HepG2 (cell line): ENCODE results near the gene KIF3A. TPM values are rescaled to one million over a fixed set of nuclear protein-coding genes. Genes with fewer than 3 reads are reported as not detected.

Experiments
- BORCS8-MEF2B ChIP-seq: sonication (generic); formaldehyde crosslinking; IDR thresholded peaks from 2 replicates; pipeline ENCODE4 v1.8.0; 2022; ENCODE audit warnings: mild to moderate bottlenecking, missing genetic modification reagents
- FOXK1 ChIP-seq: sonication (generic); formaldehyde crosslinking; IDR thresholded peaks from 2 replicates; pipeline ENCODE4 v1.4.0; 2020; ENCODE audit warnings: low read depth, missing genetic modification reagents, borderline replicate concordance
- HIVEP1 ChIP-seq: sonication (generic); formaldehyde crosslinking; IDR thresholded peaks from 2 replicates; pipeline ENCODE4 v1.4.0; 2020; ENCODE audit warnings: mild to moderate bottlenecking, missing genetic modification reagents
- HOXA5 ChIP-seq: sonication (generic); formaldehyde crosslinking; IDR thresholded peaks from 2 replicates; pipeline ENCODE4 v1.4.0; 2020; ENCODE audit warnings: missing genetic modification reagents
- KLF12 ChIP-seq: sonication (generic); formaldehyde crosslinking; IDR thresholded peaks from 2 replicates; pipeline ENCODE4 v1.4.0; 2020; ENCODE audit warnings: missing genetic modification reagents, borderline replicate concordance
- POLR2AphosphoS2 ChIP-seq: IDR thresholded peaks from 2 replicates; pipeline ENCODE4 v1.6.1; 2011; ENCODE audit warnings: low read depth, low read length, improper control_type of control experiment
- THAP11 ChIP-seq: IDR thresholded peaks from 2 replicates; pipeline ENCODE4 v1.6.1; 2016; ENCODE audit warnings: missing biosample characterization, missing genetic modification reagents
- WIZ ChIP-seq: sonication (generic); formaldehyde crosslinking; IDR thresholded peaks from 2 replicates; pipeline ENCODE4 v1.5.1; 2020; ENCODE audit warnings: mild to moderate bottlenecking, missing genetic modification reagents
- ZFP1 ChIP-seq: IDR thresholded peaks from 2 replicates; pipeline ENCODE4 v1.6.1; 2016
- ZNF235 ChIP-seq: sonication (generic); formaldehyde crosslinking; IDR thresholded peaks from 2 replicates; pipeline ENCODE4 v1.8.1; 2023; ENCODE audit warnings: mild to moderate bottlenecking, missing genetic modification reagents, borderline replicate concordance
- ZNF263 ChIP-seq: sonication (generic); formaldehyde crosslinking; IDR thresholded peaks from 2 replicates; pipeline ENCODE4 v1.4.0; 2020; ENCODE audit warnings: missing genetic modification reagents
- ZNF460 ChIP-seq: sonication (generic); formaldehyde crosslinking; IDR thresholded peaks from 2 replicates; pipeline ENCODE4 v1.5.1; 2020; ENCODE audit warnings: missing genetic modification reagents, mild to moderate bottlenecking, borderline replicate concordance
- ZNF713 ChIP-seq: sonication (generic); formaldehyde crosslinking; IDR thresholded peaks from 2 replicates; pipeline ENCODE4 v1.4.0; 2020; ENCODE audit warnings: mild to moderate bottlenecking, missing genetic modification reagents
- polyA plus RNA-seq, 8 experiments: library from polyadenylated mRNA; depleted of rRNA in 3 of 8; stranded (reverse) in 7 of 8; unstranded in 1 of 8; fragments of >200 nt; fragmentation: Illumina TruSeq in 4 of 8; extraction: Trizol in 4 of 8; gene quantifications; 2 replicates each; pipeline versions ENCODE4 v1.2.1 to v1.2.3, GENCODE V29; 2011 to 2016; ENCODE audit warnings: low read depth in 4 of 8, missing spikeins in 1 of 8, mixed read lengths in 1 of 8; ENCODE audit not compliant: insufficient read depth in 1 of 8
- total RNA-seq, 5 experiments: library from RNA; depleted of rRNA; stranded (reverse); fragments of >200 nt; fragmentation: Illumina TruSeq; extraction: Trizol; gene quantifications; 2 replicates each; pipeline ENCODE4 v1.2.3, GENCODE V29; 2016; ENCODE audit warnings: low read depth in 1 of 5
- TF ChIP-seq, protein P1 (sequence below): sonication (generic); formaldehyde crosslinking; IDR thresholded peaks from 2 replicates; pipeline ENCODE4 v1.4.0; 2020; ENCODE audit warnings: missing genetic modification reagents
- TF ChIP-seq, protein P2 (sequence below): sonication (generic); formaldehyde crosslinking; IDR thresholded peaks from 2 replicates; pipeline ENCODE4 v1.4.0; 2020; ENCODE audit warnings: missing genetic modification reagents
- TF ChIP-seq, protein P3 (sequence below), 2 experiments: sonication (generic) in 1 of 2; formaldehyde crosslinking in 1 of 2; IDR thresholded peaks; 2 replicates each; pipeline versions ENCODE4 v1.5.1 to v1.6.1; 2011 to 2020; ENCODE audit warnings: borderline replicate concordance in 1 of 2, low read depth in 1 of 2, low read length in 1 of 2, mild to moderate bottlenecking in 1 of 2, missing genetic modification reagents in 1 of 2, moderate library complexity in 1 of 2
- TF ChIP-seq, protein P4 (sequence below): IDR thresholded peaks from 2 replicates; pipeline ENCODE4 v1.6.1; 2012; ENCODE audit warnings: low read length, improper control_type of control experiment

Gene KIF3A
- total and polyA plus RNA-seq, 2 of the 13 experiments (the other 11 are each of a cell fraction or from before 2014, with no cell fraction given), result 2.3 to 8.4 TPM

DNA sequence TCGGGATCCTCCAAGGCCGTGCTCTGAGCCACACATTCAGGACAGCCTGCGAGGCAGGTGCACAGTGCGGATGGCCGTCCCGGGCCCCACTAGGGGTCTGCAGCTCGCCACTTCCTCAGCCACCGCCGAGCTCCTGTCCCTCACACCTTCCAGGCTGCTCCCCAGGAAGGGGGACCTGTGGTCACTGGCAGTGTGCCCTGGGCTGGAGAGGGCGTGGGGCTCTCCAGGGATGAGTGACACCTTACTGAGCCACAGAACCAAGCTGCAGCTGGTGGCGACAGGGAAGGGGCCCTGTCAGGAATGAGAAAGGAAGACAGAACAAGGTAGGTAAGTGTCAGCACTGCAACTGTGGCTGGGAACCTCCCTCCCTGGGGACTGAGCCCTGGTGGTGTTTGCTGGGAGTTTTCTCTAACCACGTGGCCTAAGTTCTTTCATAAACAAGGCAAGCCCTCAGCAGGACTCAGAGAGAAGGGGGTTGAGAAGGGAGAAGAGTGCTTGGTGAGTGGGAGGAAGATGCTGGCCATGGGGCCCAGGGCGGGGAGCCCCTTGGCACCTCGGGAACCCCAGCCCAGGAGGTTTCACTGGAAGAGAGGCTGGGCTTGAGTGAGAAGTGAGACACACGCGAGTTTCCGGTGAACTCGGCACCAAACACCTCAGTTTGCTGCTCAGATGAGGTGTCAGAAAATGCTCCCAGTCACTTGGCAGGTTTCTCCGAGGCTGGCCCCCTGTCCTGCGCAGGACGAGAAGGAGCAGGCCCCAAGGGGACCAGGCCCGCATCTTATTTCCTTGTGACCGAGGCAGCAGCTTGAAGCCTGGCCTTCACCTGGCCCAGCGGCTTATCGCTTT is 74.2 kb downstream of the KIF3A start (continued):
- TF ChIP-seq POLR2AphosphoS2 (no peak), ZNF713 (no peak), ZNF235 (CRISPR knock-in tag) (no peak), ZNF460 (CRISPR knock-in tag) (no peak), KLF12 (CRISPR knock-in tag) (no peak), ZFP1 (no peak), HOXA5 (CRISPR knock-in tag) (no peak), BORCS8-MEF2B (CRISPR knock-in tag) (no peak), THAP11 (no peak), HIVEP1 (CRISPR knock-in tag) (no peak), FOXK1 (CRISPR knock-in tag) (peak; percentile 77; the same call in 1 of the 2 replicates), ZNF263 (CRISPR knock-in tag) (0 out of 2 replicates have a peak, but pooled peaks have one; percentile 15), WIZ (CRISPR knock-in tag) (no peak)
- TF ChIP-seq, protein P1, sequence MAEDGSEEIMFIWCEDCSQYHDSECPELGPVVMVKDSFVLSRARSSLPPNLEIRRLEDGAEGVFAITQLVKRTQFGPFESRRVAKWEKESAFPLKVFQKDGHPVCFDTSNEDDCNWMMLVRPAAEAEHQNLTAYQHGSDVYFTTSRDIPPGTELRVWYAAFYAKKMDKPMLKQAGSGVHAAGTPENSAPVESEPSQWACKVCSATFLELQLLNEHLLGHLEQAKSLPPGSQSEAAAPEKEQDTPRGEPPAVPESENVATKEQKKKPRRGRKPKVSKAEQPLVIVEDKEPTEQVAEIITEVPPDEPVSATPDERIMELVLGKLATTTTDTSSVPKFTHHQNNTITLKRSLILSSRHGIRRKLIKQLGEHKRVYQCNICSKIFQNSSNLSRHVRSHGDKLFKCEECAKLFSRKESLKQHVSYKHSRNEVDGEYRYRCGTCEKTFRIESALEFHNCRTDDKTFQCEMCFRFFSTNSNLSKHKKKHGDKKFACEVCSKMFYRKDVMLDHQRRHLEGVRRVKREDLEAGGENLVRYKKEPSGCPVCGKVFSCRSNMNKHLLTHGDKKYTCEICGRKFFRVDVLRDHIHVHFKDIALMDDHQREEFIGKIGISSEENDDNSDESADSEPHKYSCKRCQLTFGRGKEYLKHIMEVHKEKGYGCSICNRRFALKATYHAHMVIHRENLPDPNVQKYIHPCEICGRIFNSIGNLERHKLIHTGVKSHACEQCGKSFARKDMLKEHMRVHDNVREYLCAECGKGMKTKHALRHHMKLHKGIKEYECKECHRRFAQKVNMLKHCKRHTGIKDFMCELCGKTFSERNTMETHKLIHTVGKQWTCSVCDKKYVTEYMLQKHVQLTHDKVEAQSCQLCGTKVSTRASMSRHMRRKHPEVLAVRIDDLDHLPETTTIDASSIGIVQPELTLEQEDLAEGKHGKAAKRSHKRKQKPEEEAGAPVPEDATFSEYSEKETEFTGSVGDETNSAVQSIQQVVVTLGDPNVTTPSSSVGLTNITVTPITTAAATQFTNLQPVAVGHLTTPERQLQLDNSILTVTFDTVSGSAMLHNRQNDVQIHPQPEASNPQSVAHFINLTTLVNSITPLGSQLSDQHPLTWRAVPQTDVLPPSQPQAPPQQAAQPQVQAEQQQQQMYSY (CRISPR knock-in tag), result no peak
- TF ChIP-seq, protein P2, sequence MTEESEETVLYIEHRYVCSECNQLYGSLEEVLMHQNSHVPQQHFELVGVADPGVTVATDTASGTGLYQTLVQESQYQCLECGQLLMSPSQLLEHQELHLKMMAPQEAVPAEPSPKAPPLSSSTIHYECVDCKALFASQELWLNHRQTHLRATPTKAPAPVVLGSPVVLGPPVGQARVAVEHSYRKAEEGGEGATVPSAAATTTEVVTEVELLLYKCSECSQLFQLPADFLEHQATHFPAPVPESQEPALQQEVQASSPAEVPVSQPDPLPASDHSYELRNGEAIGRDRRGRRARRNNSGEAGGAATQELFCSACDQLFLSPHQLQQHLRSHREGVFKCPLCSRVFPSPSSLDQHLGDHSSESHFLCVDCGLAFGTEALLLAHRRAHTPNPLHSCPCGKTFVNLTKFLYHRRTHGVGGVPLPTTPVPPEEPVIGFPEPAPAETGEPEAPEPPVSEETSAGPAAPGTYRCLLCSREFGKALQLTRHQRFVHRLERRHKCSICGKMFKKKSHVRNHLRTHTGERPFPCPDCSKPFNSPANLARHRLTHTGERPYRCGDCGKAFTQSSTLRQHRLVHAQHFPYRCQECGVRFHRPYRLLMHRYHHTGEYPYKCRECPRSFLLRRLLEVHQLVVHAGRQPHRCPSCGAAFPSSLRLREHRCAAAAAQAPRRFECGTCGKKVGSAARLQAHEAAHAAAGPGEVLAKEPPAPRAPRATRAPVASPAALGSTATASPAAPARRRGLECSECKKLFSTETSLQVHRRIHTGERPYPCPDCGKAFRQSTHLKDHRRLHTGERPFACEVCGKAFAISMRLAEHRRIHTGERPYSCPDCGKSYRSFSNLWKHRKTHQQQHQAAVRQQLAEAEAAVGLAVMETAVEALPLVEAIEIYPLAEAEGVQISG (CRISPR knock-in tag), result no peak
- TF ChIP-seq, protein P3, sequence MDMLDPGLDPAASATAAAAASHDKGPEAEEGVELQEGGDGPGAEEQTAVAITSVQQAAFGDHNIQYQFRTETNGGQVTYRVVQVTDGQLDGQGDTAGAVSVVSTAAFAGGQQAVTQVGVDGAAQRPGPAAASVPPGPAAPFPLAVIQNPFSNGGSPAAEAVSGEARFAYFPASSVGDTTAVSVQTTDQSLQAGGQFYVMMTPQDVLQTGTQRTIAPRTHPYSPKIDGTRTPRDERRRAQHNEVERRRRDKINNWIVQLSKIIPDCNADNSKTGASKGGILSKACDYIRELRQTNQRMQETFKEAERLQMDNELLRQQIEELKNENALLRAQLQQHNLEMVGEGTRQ (IDR thresholded peaks at IDR 0.05; ENCODE audit: low read depth, low read length), result no peak
- TF ChIP-seq, protein P3 (CRISPR knock-in tag; IDR thresholded peaks at IDR 0.05; ENCODE audit: borderline replicate concordance), result peak; percentile 48; the same call in 1 of the 2 replicates
- TF ChIP-seq, protein P4, sequence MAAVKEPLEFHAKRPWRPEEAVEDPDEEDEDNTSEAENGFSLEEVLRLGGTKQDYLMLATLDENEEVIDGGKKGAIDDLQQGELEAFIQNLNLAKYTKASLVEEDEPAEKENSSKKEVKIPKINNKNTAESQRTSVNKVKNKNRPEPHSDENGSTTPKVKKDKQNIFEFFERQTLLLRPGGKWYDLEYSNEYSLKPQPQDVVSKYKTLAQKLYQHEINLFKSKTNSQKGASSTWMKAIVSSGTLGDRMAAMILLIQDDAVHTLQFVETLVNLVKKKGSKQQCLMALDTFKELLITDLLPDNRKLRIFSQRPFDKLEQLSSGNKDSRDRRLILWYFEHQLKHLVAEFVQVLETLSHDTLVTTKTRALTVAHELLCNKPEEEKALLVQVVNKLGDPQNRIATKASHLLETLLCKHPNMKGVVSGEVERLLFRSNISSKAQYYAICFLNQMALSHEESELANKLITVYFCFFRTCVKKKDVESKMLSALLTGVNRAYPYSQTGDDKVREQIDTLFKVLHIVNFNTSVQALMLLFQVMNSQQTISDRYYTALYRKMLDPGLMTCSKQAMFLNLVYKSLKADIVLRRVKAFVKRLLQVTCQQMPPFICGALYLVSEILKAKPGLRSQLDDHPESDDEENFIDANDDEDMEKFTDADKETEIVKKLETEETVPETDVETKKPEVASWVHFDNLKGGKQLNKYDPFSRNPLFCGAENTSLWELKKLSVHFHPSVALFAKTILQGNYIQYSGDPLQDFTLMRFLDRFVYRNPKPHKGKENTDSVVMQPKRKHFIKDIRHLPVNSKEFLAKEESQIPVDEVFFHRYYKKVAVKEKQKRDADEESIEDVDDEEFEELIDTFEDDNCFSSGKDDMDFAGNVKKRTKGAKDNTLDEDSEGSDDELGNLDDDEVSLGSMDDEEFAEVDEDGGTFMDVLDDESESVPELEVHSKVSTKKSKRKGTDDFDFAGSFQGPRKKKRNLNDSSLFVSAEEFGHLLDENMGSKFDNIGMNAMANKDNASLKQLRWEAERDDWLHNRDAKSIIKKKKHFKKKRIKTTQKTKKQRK, result no peak
